Measurements from ENCODE around the gene MAP4K5.
"Not testable (repeated sequence)": the region's sequence is repeated elsewhere in the genome, so short reads cannot be mapped to it uniquely, and the experiment has no call there.

The MAP4K5 gene

DNA sequence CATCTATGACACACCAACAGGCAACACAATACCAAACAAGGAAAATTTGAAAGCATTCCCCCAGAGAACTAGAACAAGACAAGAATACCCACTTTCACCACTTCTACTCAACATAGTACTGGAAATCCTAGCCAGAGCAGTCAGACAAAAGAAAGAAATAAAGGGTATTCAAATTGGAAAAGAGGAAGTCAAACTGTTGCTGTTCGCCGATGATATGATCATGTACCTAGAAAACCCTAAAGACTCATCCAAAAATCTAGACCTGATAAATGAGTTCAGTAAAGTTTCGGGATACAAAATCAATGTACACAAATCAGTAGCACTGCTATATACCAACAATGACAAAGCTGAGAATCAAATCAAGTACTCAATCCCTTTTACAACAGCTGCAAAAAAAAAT lies 19.5 kb upstream of the MAP4K5 start:
- H3K9me3 ChIP-seq (ENCODE audit: control insufficient read depth in 2 of 2, low read length in 2 of 2): no peaks in the 10 kb centered on the region
- no peaks in the 10 kb centered on the region for H3K27me3 ChIP-seq (ENCODE audit: control insufficient read depth in 1 of 2, insufficient read depth in 2 of 2, low read length in 2 of 2)
- H3K4me1 ChIP-seq (ENCODE audit: control insufficient read depth, insufficient read depth, low read length): no peaks in the 10 kb centered on the region
- no peak overlapping the region for H3K27ac ChIP-seq (ENCODE audit: low read length)
- H3K9ac ChIP-seq (ENCODE audit: low read length in 2 of 2): no peak overlapping the region
- H3K36me3 ChIP-seq (ENCODE audit: control insufficient read depth in 2 of 2, insufficient read depth in 2 of 2, low read length in 2 of 2): no peaks in the 10 kb centered on the region
- no peak overlapping the region for H3K4me3 ChIP-seq (ENCODE audit: low read length in 2 of 2)

DNA sequence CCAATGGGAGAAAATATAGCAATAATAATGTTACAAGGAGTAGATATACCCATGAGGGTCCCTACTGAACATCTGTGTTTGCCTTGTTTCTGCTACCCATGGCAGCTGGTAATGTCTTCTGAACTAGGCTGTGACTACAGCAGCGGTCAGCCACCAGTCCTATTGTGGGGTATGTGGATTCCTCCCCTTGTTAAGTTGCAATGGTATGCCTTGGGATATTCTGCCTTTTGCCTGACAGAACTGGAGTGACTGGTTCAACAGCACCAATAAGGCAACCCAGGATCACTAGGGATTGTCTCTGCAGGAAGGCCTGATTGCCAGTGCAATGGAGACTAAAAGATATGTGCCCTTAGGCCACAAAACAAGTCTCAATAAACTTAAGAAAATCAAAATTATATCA lies 17.9 kb upstream of the MAP4K5 start:
- Histone ChIP-seq H3K9ac (ENCODE audit: low read length in 2 of 2) (no peak overlapping the region), H3K27ac (ENCODE audit: low read length) (no peak overlapping the region), H3K4me1 (ENCODE audit: control insufficient read depth, insufficient read depth, low read length) (no peaks in the 10 kb centered on the region), H3K4me3 (ENCODE audit: low read length in 2 of 2) (no peak overlapping the region), H3K9me3 (ENCODE audit: control insufficient read depth in 2 of 2, low read length in 2 of 2) (no peaks in the 10 kb centered on the region), H3K27me3 (ENCODE audit: control insufficient read depth in 1 of 2, insufficient read depth in 2 of 2, low read length in 2 of 2) (no peaks in the 10 kb centered on the region), H3K36me3 (ENCODE audit: control insufficient read depth in 2 of 2, insufficient read depth in 2 of 2, low read length in 2 of 2) (no peaks in the 10 kb centered on the region)

DNA sequence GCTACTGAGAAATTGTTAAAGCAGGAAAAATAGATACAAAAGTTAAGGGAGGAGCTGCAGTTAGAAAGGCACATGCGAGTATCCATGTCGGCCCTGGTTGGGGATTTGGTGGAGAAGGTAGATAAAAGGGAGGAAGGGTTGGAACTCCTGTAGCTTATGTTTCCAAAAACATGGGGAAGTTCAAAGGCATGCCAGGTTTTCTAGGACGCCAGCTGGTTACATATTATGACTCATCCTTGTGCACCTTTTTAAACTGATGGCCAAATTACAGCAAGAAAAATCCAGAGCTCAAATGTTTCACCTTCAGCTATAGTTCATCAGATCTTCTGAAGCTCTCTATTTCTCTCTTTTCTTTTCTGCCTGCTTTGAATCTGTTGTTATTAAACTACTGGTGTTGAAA lies 13.2 kb upstream of the MAP4K5 start:
- H3K4me1 ChIP-seq (ENCODE audit: control insufficient read depth, insufficient read depth, low read length): no peaks in the 10 kb centered on the region
- H3K36me3 ChIP-seq (ENCODE audit: control insufficient read depth in 2 of 2, insufficient read depth in 2 of 2, low read length in 2 of 2): no peaks in the 10 kb centered on the region
- H3K9ac ChIP-seq (ENCODE audit: low read length in 2 of 2): no peak overlapping the region
- H3K27me3 ChIP-seq (ENCODE audit: control insufficient read depth in 1 of 2, insufficient read depth in 2 of 2, low read length in 2 of 2): no peaks in the 10 kb centered on the region
- no peak overlapping the region for H3K27ac ChIP-seq (ENCODE audit: low read length)
- H3K4me3 ChIP-seq (ENCODE audit: low read length in 2 of 2): no peak overlapping the region
- H3K9me3 ChIP-seq (ENCODE audit: control insufficient read depth in 2 of 2, low read length in 2 of 2): no peaks in the 10 kb centered on the region

DNA sequence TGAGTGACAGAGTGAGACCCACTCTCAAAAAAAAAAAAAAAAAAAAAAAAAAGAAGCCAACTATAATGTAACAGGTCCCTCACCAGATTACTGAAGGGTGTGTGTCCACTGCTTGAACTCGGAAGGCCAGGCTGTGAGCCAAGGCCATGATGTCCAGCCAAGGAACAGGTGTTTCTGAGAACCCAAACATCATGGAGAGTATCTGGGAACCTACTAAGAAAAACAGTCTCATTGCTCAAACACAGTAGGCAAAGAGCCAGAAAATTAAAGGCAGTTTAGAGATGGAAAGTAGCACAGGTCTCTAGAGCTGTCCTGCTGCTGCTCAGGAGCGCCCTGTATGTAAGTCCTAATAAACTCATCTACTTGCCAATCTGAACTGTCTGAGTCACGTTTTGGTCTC lies 12.5 kb upstream of the MAP4K5 start:
- no peaks in the 10 kb centered on the region for H3K9me3 ChIP-seq (ENCODE audit: control insufficient read depth in 2 of 2, low read length in 2 of 2)
- no peak overlapping the region for H3K9ac ChIP-seq (ENCODE audit: low read length in 2 of 2)
- no peak overlapping the region for H3K4me3 ChIP-seq (ENCODE audit: low read length in 2 of 2)
- H3K36me3 ChIP-seq (ENCODE audit: control insufficient read depth in 2 of 2, insufficient read depth in 2 of 2, low read length in 2 of 2): no peaks in the 10 kb centered on the region
- H3K27ac ChIP-seq (ENCODE audit: low read length): no peak overlapping the region
- no peaks in the 10 kb centered on the region for H3K27me3 ChIP-seq (ENCODE audit: control insufficient read depth in 1 of 2, insufficient read depth in 2 of 2, low read length in 2 of 2)
- no peaks in the 10 kb centered on the region for H3K4me1 ChIP-seq (ENCODE audit: control insufficient read depth, insufficient read depth, low read length)

DNA sequence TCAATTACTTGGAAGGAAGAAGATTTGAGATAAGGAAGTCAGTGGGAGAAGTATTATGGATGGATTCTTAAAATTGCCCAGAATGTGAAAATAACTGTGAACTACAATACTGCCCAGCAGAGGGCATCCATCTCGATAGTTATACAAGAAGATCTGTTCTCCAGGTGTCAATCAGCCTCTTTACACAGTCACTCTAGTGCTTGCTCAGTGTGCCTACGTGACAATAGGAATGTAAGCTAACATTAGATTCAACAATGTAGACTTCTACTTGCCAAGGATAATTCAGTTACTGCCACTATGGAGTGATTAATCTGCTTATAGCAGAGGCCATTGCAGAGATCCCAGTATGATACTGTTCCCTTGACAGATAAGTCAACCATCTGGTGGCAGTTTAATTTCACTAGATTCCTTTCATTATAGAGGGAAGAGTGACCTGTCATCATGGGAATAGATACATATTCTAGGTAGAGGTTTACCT lies 10.6 kb upstream of the MAP4K5 start:
- Histone ChIP-seq H3K4me3 (ENCODE audit: low read length in 2 of 2) (no peak overlapping the region), H3K9me3 (ENCODE audit: control insufficient read depth in 2 of 2, low read length in 2 of 2) (no peaks in the 10 kb centered on the region), H3K27ac (ENCODE audit: low read length) (no peak overlapping the region), H3K9ac (ENCODE audit: low read length in 2 of 2) (no peak overlapping the region), H3K27me3 (ENCODE audit: control insufficient read depth in 1 of 2, insufficient read depth in 2 of 2, low read length in 2 of 2) (no peaks in the 10 kb centered on the region), H3K36me3 (ENCODE audit: control insufficient read depth in 2 of 2, insufficient read depth in 2 of 2, low read length in 2 of 2) (no peaks in the 10 kb centered on the region), H3K4me1 (ENCODE audit: control insufficient read depth, insufficient read depth, low read length) (no peaks in the 10 kb centered on the region)

DNA sequence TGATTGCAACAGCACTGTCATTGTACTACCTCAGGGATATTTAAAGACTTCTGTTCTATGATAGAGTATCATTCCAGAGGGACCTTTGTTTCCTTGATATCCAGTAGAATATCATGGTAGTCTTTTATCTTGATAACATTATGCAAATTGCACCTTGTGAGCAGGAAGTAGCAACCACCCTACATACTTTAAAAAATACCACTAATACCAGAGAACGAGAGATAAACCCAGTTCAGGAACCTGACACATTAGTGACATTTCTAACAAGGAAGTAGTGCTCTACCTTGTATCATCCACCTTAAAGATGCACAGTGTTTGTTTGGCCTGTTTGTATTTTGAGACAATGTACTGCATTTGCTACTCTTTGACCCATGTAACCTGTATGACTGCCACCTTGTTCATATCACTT lies 8.8 kb upstream of the MAP4K5 start:
- Histone ChIP-seq H3K27ac (ENCODE audit: low read length) (no peak overlapping the region), H3K9ac (ENCODE audit: low read length in 2 of 2) (no peak overlapping the region), H3K36me3 (ENCODE audit: control insufficient read depth in 2 of 2, insufficient read depth in 2 of 2, low read length in 2 of 2) (no peaks in the 10 kb centered on the region), H3K27me3 (ENCODE audit: control insufficient read depth in 1 of 2, insufficient read depth in 2 of 2, low read length in 2 of 2) (no peaks in the 10 kb centered on the region), H3K4me1 (ENCODE audit: control insufficient read depth, insufficient read depth, low read length) (no peaks in the 10 kb centered on the region), H3K4me3 (ENCODE audit: low read length in 2 of 2) (no peak overlapping the region), H3K9me3 (ENCODE audit: control insufficient read depth in 2 of 2, low read length in 2 of 2) (no peaks in the 10 kb centered on the region)

DNA sequence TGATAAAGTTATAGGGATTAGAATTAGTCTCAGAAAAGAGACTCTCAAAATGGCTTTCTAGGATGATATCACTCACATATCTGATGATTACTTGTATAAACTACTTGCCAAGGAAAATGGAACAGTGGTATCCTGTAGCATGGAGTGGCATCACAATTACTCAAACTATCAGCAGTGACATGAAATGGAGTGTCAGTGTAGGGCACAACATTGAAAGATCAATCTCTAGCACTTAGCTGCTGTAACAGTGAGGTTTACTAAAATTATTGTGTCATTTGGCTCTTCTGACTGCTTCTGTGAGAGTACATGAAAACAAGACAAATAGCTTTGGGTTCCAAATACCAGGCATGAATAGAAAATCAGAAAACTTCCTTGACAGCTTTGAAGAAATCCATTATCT lies 6.7 kb upstream of the MAP4K5 start:
- Histone ChIP-seq H3K4me1 (ENCODE audit: control insufficient read depth, insufficient read depth, low read length) (no peaks in the 10 kb centered on the region), H3K27me3 (ENCODE audit: control insufficient read depth in 1 of 2, insufficient read depth in 2 of 2, low read length in 2 of 2) (no peaks in the 10 kb centered on the region), H3K27ac (ENCODE audit: low read length) (no peak overlapping the region), H3K36me3 (ENCODE audit: control insufficient read depth in 2 of 2, insufficient read depth in 2 of 2, low read length in 2 of 2) (no peaks in the 10 kb centered on the region), H3K4me3 (ENCODE audit: low read length in 2 of 2) (no peak overlapping the region), H3K9me3 (ENCODE audit: control insufficient read depth in 2 of 2, low read length in 2 of 2) (no peaks in the 10 kb centered on the region), H3K9ac (ENCODE audit: low read length in 2 of 2) (no peak overlapping the region)

DNA sequence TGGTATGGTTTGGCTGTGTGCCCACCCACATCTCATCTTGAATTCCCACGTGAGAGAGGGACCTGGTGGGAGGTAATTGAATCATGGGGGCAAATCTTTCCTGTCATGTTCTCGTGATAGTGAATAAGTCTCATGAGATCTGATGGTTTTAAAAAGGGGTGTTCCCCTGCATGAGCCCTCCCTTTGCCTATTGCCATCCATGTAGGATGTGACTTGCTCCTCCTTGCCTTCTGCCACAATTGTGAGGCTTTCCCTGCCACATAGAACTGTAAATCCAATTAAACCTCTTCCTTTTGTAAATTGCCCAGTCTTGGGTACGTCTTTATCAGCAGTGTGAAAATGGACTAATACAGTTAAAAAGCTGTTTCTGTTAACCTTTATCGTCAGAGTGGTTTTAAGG lies 5.7 kb upstream of the MAP4K5 start:
- H3K9me3 ChIP-seq (ENCODE audit: control insufficient read depth in 2 of 2, low read length in 2 of 2): not testable (repeated sequence)

DNA sequence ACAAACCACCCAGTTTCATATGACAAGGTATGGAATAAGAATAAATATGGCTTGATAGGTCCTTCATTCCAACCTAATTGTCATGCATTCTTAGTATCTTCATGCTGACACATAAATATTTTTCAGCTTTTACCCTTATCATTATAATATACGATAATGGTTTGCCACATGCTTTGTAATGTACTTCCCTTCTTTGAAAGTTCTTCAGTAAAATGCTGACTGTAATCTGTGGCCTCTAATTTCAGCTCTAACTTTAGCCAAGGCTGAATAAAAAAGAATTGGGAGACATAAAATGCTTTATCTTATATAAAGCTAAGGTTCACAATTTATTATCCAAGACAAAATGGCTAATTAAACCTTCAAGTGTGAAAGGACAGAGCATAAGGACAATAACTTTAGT lies 2.6 kb upstream of the MAP4K5 start:
- Histone ChIP-seq H3K9me3 (ENCODE audit: control insufficient read depth in 2 of 2, low read length in 2 of 2) (no peaks in the 10 kb centered on the region), H3K27ac (ENCODE audit: low read length) (no peak overlapping the region), H3K36me3 (ENCODE audit: control insufficient read depth in 2 of 2, insufficient read depth in 2 of 2, low read length in 2 of 2) (no peaks in the 10 kb centered on the region), H3K4me1 (ENCODE audit: control insufficient read depth, insufficient read depth, low read length) (peaks cover 9% of the 10 kb centered on the region), H3K9ac (ENCODE audit: low read length in 2 of 2) (no peak overlapping the region), H3K4me3 (ENCODE audit: low read length in 2 of 2) (no peak overlapping the region), H3K27me3 (ENCODE audit: control insufficient read depth in 1 of 2, insufficient read depth in 2 of 2, low read length in 2 of 2) (no peaks in the 10 kb centered on the region)

More for the DNA sequence above, 5.7 kb upstream of the MAP4K5 start:
- not testable (repeated sequence) for H3K4me1 ChIP-seq (ENCODE audit: control insufficient read depth, insufficient read depth, low read length); H3K27me3 ChIP-seq (ENCODE audit: control insufficient read depth in 1 of 2, insufficient read depth in 2 of 2, low read length in 2 of 2); H3K4me3 ChIP-seq (ENCODE audit: low read length in 2 of 2); H3K36me3 ChIP-seq (ENCODE audit: control insufficient read depth in 2 of 2, insufficient read depth in 2 of 2, low read length in 2 of 2); H3K27ac ChIP-seq (ENCODE audit: low read length); H3K9ac ChIP-seq (ENCODE audit: low read length in 2 of 2)

DNA sequence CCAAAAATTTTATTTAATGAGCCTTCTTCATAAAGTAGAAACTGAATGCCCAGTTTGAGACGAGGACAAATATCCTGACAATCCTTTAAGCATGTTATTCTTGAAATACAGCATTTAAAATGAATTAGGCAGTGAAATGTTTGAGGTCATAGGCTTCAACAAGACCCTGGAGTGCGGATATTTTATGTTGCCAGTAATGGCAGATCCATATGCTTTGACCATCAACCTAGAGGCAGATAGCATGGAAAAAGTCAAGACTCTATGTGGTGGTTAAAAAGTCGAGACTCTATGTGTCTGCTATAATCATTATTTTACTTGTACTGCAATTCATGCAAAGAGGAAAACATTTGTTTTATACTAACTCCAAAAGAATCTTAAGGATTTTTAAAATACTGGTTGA lies 2.0 kb upstream of the MAP4K5 start:
- Histone ChIP-seq H3K27ac (ENCODE audit: low read length) (no peak overlapping the region), H3K4me3 (ENCODE audit: low read length in 2 of 2) (no peak overlapping the region), H3K4me1 (ENCODE audit: control insufficient read depth, insufficient read depth, low read length) (peaks cover 13% of the 10 kb centered on the region), H3K9ac (ENCODE audit: low read length in 2 of 2) (no peak overlapping the region), H3K27me3 (ENCODE audit: control insufficient read depth in 1 of 2, insufficient read depth in 2 of 2, low read length in 2 of 2) (no peaks in the 10 kb centered on the region), H3K36me3 (ENCODE audit: control insufficient read depth in 2 of 2, insufficient read depth in 2 of 2, low read length in 2 of 2) (no peaks in the 10 kb centered on the region), H3K9me3 (ENCODE audit: control insufficient read depth in 2 of 2, low read length in 2 of 2) (no peaks in the 10 kb centered on the region)

DNA sequence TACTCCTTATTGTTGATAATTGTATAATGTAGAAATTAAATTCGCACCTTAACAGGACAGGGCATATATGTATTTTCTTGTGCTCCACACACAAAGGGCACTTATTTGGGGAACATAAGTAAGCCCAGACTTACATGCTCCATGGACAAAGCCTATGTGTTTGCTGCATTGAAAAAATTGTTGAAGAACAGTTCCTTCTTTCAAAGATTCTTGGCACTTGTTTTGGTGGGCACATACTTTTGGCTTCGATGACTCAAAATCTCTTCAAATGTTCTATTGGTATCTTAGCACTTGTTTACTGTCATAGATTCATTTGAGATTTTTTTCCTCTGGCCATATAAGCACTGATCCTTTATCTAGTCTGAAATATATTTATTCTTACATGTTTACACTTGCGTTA lies 1.4 kb upstream of the MAP4K5 start:
- Histone ChIP-seq H3K4me3 (ENCODE audit: low read length in 2 of 2) (no peak overlapping the region), H3K27ac (ENCODE audit: low read length) (no peak overlapping the region), H3K9ac (ENCODE audit: low read length in 2 of 2) (no peak overlapping the region), H3K4me1 (ENCODE audit: control insufficient read depth, insufficient read depth, low read length) (peaks cover 13% of the 10 kb centered on the region), H3K9me3 (ENCODE audit: control insufficient read depth in 2 of 2, low read length in 2 of 2) (no peaks in the 10 kb centered on the region), H3K27me3 (ENCODE audit: control insufficient read depth in 1 of 2, insufficient read depth in 2 of 2, low read length in 2 of 2) (no peaks in the 10 kb centered on the region), H3K36me3 (ENCODE audit: control insufficient read depth in 2 of 2, insufficient read depth in 2 of 2, low read length in 2 of 2) (no peaks in the 10 kb centered on the region)
